Measurements from ENCODE around the gene SLC6A2.
"Not testable (repeated sequence)": the region's sequence is repeated elsewhere in the genome, so short reads cannot be mapped to it uniquely, and the experiment has no call there.

The SLC6A2 gene

DNA sequence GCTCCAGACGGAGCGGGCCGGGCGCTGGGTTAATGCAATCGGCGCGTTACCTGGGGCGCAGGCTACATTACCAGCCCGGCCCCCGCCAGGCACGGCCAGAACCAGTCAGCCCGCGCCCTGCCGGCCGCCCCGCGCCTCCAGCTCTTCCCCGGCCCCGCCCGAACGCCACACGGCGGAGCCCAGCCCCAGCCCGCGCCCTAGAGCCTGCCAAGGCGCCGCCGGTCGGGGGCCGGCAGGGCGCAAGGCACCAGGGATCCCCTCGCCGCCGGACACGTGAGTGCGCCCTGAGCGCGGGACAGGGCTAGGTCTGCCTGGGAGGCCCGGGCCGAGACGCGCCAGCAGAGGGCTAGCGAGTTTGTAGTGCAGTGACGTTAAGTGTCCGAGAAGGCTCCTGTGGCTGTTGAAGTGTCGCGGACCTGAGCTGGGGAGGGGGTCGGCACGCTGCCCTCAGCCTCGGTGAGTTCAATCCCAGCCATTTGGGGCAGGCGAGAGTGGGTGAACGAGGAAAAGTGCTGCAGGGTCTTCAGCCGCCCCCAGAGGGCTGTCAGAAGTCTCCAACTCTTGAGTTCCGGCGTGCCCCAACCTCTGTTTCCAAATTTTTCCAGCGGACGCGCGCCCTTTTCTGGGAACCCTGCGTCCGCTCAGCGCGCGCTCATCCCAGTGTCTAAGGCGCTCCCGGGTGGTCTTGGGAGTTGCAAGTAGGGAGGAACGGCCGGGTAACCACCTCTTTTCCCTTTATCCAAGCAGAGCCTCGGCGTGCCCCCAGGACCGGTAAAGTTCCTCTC, at the start of gene SLC6A2:
Gene SLC6A2, plus strand, starts transcription at position 92 of the 785 bp plus-strand sequence. CDS start 707 bp downstream, outside the sequence.
- DNase-seq: no peak

- no peak for DNase-seq
Measured at GRCh38 chr16:55613613-55614335, 42.0 kb upstream of the SLC6A2 start.

DNA sequence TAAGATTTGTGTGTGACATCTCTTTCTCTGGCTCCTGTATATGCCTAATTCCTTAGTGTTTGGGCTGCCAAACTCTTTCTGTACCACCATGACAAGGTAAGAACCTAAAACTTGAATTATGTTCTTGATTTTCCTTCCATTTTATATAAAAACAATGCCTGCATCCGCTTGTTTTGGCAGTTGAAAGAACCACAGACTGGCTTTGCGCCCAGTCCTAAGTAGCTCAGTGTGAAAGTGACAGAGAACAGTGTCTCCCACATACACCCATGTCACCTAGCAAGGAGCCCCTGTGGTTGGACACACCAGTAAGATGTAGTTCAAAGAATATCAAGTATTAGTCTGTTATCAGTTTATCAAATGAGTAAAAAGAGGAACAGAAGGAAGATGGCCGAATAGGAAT, 40.7 kb upstream of the SLC6A2 start:
- DNase-seq: no peak

- DNase-seq: not testable (repeated sequence)
Measured at GRCh38 chr16:55615670-55616069, 40.1 kb upstream of the SLC6A2 start.

DNA sequence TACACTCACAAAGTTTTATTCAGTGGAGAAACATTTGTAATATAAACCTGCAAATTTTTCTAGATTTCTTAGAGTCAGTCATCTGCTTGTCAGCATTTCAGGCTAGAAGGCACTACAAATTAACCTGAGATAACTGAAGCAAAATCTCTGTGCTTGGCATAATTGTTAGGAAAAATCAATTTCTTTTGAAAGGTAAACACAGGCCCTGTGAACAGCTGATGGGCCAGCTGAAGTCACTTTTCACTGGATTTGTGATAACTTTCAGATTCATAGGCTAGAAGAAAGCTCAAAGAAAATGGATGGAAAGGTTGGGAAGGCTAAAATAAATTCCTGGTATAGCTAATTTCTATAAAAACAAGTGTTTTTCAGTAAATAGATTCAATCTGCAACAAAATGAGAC, 34.0 kb upstream of the SLC6A2 start:
- no peak for DNase-seq

- DNase-seq: no peak
Measured at GRCh38 chr16:55622272-55622671, 33.5 kb upstream of the SLC6A2 start.

DNA sequence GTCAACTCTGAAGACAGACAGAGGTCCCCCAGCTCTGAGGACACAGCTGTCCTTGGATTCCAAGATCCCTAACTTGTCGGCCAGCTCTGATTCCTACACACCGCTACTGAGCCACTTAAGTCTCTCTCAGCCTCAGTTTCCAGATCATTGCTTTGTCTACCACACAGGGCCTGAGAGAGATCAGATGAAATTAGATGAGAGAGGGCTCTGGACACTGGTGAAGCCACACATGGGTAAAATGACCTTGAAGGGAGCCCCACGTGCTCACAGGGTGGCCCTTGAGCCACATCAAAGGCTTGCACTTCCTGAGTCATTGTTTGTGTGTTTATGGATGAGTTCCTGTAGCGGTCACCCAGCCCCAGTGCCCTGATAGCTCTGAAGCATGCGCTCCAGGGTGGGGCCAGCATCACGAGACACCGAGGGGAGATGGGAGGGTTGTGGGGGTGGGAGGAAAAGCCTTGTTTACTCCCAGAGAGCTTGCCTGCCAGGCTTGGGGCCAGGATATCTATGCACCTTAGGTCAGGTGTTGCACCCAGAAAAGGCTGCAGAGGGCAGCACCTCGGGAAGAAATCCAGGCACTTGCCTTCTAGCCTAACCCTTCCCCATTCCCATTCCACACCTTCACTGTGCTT, 32.7 kb upstream of the SLC6A2 start:
- DNase-seq: no peak

DNA sequence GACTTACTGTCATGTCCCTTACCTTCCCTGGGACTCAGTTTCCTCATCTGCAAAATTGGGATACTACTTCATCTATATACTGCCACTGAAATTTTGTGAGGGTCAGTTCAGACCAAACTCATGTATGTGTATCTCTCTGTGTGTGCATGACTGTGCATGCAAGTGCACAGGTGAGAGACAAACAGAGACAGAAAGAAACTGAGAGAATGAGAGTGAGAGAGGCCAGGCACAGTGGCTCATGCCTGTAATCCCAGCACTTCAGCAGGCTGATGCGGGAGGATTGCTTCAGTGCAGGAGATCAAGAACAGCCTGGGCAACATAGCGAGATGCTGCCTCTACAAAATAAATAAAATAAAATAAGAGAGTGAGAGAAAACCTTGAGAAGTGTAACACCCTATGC, 32.1 kb upstream of the SLC6A2 start:
- DNase-seq: no peak

DNA sequence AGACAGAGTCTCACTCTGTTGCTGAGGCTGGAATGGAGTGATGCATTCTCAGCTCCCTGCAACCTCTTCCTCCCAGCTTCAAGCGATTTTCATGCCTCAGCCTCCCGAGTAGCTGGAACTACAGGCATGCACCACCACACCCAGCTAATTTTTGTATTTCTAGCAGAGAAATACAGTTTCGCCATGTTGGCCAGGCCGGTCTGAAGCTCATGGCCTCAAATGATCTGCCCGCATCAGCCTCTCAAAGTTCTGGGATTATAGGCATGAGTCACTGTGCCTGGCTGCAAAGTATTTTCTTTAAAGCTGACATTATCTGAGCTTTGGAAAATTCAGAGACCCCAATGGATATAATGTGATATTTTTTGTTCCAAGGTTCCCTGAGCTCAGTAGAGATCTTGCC, 31.1 kb upstream of the SLC6A2 start:
- no peak for DNase-seq

GRCh38 chr16:55625843-55626242, 29.9 kb upstream of the SLC6A2 start:
- no peak for DNase-seq

DNA sequence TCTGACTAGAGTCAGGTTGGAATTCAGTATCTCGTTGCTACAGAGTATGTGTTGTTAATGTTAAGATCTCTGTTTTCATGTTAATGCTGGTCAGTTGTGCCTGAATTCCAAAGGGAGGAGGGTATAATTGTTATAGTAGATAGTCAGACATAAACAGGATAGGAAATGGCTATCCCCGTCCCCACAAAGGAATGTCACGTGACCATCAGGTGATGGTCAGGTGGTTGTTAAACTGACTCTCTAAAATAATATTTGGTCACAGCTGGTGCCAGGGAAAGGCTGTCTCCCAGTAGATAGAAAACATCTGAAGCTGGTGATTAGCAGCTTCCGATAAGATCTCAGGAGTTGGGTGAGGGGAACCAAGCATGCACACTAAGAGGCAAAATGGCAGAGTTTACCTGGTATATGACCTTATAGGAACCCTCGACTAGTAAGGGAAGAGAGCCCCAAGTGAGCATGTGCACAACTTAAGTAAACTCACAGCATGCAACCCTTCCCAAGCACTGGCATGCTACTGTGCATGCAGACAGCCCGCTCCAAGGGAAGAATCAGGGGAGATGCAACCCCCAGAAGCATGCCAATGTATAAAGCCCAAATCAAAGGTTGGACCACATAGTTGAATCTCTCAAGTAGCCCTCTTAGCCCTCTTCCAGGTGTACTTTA, 27.4 kb upstream of the SLC6A2 start:
- no peak for DNase-seq

GRCh38 chr16:55630774-55631173, 25.0 kb upstream of the SLC6A2 start:
- DNase-seq: no peak

- DNase-seq: no peak
Measured at GRCh38 chr16:55632259-55632658, 23.5 kb upstream of the SLC6A2 start.

GRCh38 chr16:55634193-55634592, 21.6 kb upstream of the SLC6A2 start:
- no peak for DNase-seq

- no peak for DNase-seq
Measured at GRCh38 chr16:55638256-55638655, 17.5 kb upstream of the SLC6A2 start.

GRCh38 chr16:55640701-55641327, 15.0 kb upstream of the SLC6A2 start:
- no peak for DNase-seq

DNA sequence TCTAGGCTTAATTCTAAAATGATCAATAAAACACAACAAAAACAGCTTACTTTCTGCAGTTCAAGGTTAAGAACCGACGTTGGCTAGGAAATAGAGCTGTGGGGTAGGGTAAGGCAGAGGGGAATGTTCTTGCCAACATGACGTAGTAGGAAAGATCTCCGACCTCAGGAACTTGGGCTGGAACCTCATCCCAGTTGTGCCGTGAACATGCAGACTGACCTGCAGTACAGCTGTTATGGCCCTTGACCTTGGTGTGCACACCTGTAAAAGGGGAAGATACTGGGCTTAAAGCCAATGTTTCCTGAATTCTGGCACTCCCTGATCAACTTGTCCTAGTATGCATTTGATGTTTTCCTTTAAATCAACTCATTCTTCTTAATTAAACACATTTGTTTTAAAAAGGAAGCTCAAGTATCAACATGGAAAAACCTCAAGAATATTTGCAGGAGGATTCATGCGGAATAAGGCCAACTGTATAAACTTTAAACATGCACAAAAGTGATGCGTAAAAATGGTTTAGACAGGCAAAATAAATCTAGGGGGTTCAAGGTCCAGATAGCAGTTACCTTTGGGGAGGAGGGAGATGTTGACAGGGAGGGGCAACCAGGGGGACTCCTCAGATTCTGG, 14.2 kb upstream of the SLC6A2 start:
- no peak for DNase-seq

DNA sequence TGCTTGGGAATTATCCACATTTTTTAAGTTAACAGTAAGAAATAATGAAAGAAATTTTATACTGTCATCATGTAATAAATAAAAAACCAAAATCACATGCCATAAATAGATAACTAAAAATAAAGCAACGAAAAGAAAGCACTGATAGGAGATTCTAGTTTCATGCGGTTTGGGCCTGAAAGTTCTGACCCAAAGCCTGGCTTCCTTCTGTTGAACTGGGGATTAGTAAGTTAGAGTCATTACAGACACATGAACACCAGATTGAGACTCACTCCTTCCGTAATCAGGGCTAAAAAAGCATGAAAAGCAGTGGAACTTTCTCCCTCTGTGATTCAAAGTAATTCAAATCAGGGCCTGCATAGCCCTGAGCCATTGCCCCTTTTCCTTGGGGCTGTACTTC, 13.2 kb upstream of the SLC6A2 start:
- DNase-seq: no peak

GRCh38 chr16:55643161-55643970, 12.4 kb upstream of the SLC6A2 start:
- no peak for DNase-seq

DNA sequence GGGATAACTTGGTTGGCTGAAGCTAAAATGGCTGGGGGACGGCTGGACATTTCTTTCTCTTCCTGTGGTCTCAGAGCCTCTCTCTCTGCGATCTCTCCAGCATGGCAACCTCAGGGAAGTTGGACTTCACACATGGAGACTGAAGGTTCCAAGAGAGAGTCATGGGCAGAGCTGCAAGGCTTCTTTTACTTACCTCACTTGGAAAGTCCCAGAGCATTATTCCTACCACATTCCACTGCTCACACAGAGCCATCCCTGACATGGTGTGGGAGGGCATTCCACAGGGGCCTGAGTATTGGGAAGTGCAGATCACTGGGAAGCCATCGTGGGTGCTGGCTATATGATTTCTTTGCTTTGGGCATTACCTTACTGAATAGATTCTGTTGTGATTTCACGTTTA, 9.8 kb upstream of the SLC6A2 start:
- no peak for DNase-seq

DNA sequence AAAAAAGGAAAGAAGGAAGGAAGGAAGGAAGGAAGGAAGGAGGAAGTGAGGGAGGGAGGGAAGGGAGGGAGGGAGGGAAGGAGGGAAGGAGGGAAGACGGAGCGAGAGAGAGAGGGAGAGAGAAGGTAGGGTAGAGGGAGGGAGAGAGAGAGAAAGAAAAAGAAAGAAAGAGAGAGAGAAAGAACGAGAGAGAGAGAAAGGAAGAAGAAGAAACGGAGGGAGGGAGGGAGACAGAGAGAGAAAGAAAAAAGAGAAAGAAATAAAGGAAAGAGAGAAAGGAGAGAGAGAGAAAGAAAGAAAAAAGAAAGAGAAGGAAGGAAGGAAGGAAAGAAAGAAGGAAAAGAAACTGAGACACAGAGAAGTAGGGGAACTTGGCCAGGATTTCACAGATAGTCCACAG, 8.4 kb upstream of the SLC6A2 start:
- DNase-seq: no peak

DNA sequence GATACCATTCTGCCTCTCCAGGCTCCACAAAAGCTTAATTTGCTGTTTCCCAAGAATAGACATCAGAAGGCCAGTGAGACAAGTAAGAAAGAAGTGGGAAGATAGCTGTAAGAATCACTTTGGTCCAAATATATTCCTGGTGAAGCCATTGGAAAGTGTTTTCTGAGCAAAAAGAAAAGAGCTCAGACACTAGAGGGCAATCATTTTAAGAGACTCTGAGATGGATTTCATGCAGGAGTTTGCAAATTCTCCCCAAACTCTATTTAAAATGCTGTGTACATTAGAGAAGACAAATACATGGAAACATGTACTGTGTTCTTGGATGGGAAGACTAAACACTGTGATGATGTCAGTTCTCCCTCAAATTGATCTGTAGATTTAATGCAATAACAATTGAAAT, 8.0 kb upstream of the SLC6A2 start:
- DNase-seq: no peak
